Stomach smooth muscle (tissue), 2 donors: ENCODE measurements around the gene PTPRU.

Experiments used
- H3K27ac ChIP-seq: one replicate; pipeline ENCODE4 v1.7.0; 2013; ENCODE audit warnings: mild to moderate bottlenecking, low read length, inconsistent platforms
- H3K27me3 ChIP-seq, 2 donors: one replicate each; pipeline ENCODE4 v1.7.0; 2013; ENCODE audit warnings: low read length in 2 of 2; ENCODE audit not compliant: insufficient read depth in 2 of 2, control insufficient read depth in 1 of 2
- H3K36me3 ChIP-seq, 2 donors: one replicate each; pipeline ENCODE4 v1.7.0; 2013; ENCODE audit warnings: low read length in 2 of 2; ENCODE audit not compliant: control insufficient read depth in 2 of 2, insufficient read depth in 2 of 2
- H3K4me1 ChIP-seq: one replicate; pipeline ENCODE4 v1.7.0; 2013; ENCODE audit warnings: low read length; ENCODE audit not compliant: control insufficient read depth, insufficient read depth
- H3K4me3 ChIP-seq, 2 donors: one replicate each; pipeline ENCODE4 v1.7.0; 2013; ENCODE audit warnings: low read length in 2 of 2
- H3K9ac ChIP-seq, 2 donors: one replicate each; pipeline ENCODE4 v1.7.0; 2013; ENCODE audit warnings: low read length in 2 of 2, mild to moderate bottlenecking in 1 of 2
- H3K9me3 ChIP-seq, 2 donors: one replicate each; pipeline ENCODE4 v1.7.0; 2013; ENCODE audit warnings: low read length in 2 of 2; ENCODE audit not compliant: control insufficient read depth in 2 of 2
- donor health status: healthy.
- donor health status: Pancreatic carcinoma.

Gene PTPRU

GRCh38 chr1:29267321-29268070 is 31.2 kb downstream of the PTPRU start:
- Histone ChIP-seq H3K9me3 (no peaks in the 10 kb centered on the region), H3K4me1 (peaks cover 5% of the 10 kb centered on the region), H3K36me3 (no peaks in the 10 kb centered on the region), H3K9ac (no peak overlapping the region), H3K27ac (no peak overlapping the region), H3K27me3 (no peaks in the 10 kb centered on the region), H3K4me3 (no peak overlapping the region)

- no peak overlapping the region for H3K27ac ChIP-seq
Observed at GRCh38 chr1:29269382-29269781, 33.1 kb downstream of the PTPRU start.

GRCh38 chr1:29270929-29271521 is 34.7 kb downstream of the PTPRU start:
- peaks cover 4 to 5% of the 10 kb centered on the region in 2 donors for H3K36me3 ChIP-seq
- no peak overlapping the region for H3K9ac ChIP-seq
- H3K4me1 ChIP-seq: peaks cover 5% of the 10 kb centered on the region
- H3K9me3 ChIP-seq: no peaks in the 10 kb centered on the region
- no peak overlapping the region for H3K4me3 ChIP-seq
- H3K27ac ChIP-seq: no peak overlapping the region
- no peaks in the 10 kb centered on the region for H3K27me3 ChIP-seq

More at GRCh38 chr1:29269382-29269781, 33.1 kb downstream of the PTPRU start:
- Histone ChIP-seq H3K9me3 (no peaks in the 10 kb centered on the region), H3K36me3 (no peaks in the 10 kb centered on the region), H3K27me3 (no peaks in the 10 kb centered on the region), H3K4me1 (peaks cover 5% of the 10 kb centered on the region), H3K9ac (no peak overlapping the region), H3K4me3 (no peak overlapping the region)

GRCh38 chr1:29271724-29272123 is 35.4 kb downstream of the PTPRU start:
- Histone ChIP-seq H3K4me1 (peaks cover 5% of the 10 kb centered on the region), H3K4me3 (no peak overlapping the region)

GRCh38 chr1:29272147-29272907 is 36.0 kb downstream of the PTPRU start:
- Histone ChIP-seq H3K4me3 (no peak overlapping the region), H3K36me3 (peaks cover 4 to 5% of the 10 kb centered on the region in 2 donors), H3K4me1 (peaks cover 5% of the 10 kb centered on the region), H3K9ac (no peak overlapping the region), H3K9me3 (no peaks in the 10 kb centered on the region), H3K27ac (no peak overlapping the region), H3K27me3 (no peaks in the 10 kb centered on the region)

More at GRCh38 chr1:29271724-29272123, 35.4 kb downstream of the PTPRU start:
- Histone ChIP-seq H3K27me3 (no peaks in the 10 kb centered on the region), H3K9ac (peak overlapping the region in 1 of 2 donors; percentile 13), H3K27ac (no peak overlapping the region), H3K9me3 (no peaks in the 10 kb centered on the region), H3K36me3 (peaks cover 4 to 5% of the 10 kb centered on the region in 2 donors)

- Histone ChIP-seq H3K27ac (no peak overlapping the region), H3K27me3 (no peaks in the 10 kb centered on the region), H3K36me3 (peaks cover 4 to 10% of the 10 kb centered on the region in 2 donors), H3K9ac (no peak overlapping the region), H3K9me3 (no peaks in the 10 kb centered on the region), H3K4me3 (no peak overlapping the region), H3K4me1 (peaks cover 5% of the 10 kb centered on the region)
Observed at GRCh38 chr1:29275435-29275834, 39.1 kb downstream of the PTPRU start.

GRCh38 chr1:29278124-29278523 is 41.8 kb downstream of the PTPRU start:
- no peak overlapping the region for H3K9ac ChIP-seq
- no peaks in the 10 kb centered on the region for H3K4me1 ChIP-seq
- H3K4me3 ChIP-seq: no peak overlapping the region
- H3K27me3 ChIP-seq: no peaks in the 10 kb centered on the region
- peaks cover 4 to 10% of the 10 kb centered on the region in 2 donors for H3K36me3 ChIP-seq
- no peak overlapping the region for H3K27ac ChIP-seq
- no peaks in the 10 kb centered on the region for H3K9me3 ChIP-seq

GRCh38 chr1:29279406-29279805 is 43.1 kb downstream of the PTPRU start:
- Histone ChIP-seq H3K9me3 (no peaks in the 10 kb centered on the region), H3K36me3 (peaks cover 4 to 10% of the 10 kb centered on the region in 2 donors), H3K27ac (no peak overlapping the region), H3K9ac (no peak overlapping the region), H3K27me3 (no peaks in the 10 kb centered on the region), H3K4me3 (no peak overlapping the region), H3K4me1 (peaks cover 3% of the 10 kb centered on the region)

- Histone ChIP-seq H3K9ac (no peak overlapping the region), H3K4me3 (no peak overlapping the region), H3K4me1 (peaks cover 3% of the 10 kb centered on the region), H3K27me3 (no peaks in the 10 kb centered on the region), H3K27ac (no peak overlapping the region), H3K9me3 (no peaks in the 10 kb centered on the region), H3K36me3 (peaks cover 4 to 10% of the 10 kb centered on the region in 2 donors)
Observed at GRCh38 chr1:29279951-29280391, 43.6 kb downstream of the PTPRU start.

- H3K4me3 ChIP-seq: no peak overlapping the region
- H3K27me3 ChIP-seq: no peaks in the 10 kb centered on the region
- H3K4me1 ChIP-seq: peaks cover 3% of the 10 kb centered on the region
- peaks cover under 1 to 6% of the 10 kb centered on the region in 2 donors for H3K36me3 ChIP-seq
- no peak overlapping the region for H3K27ac ChIP-seq
- H3K9me3 ChIP-seq: no peaks in the 10 kb centered on the region
- no peak overlapping the region for H3K9ac ChIP-seq
Observed at GRCh38 chr1:29280409-29281131, 44.2 kb downstream of the PTPRU start.
